ENCODE measurements around the gene IL4I1. TPM values are rescaled to one million over a fixed set of nuclear protein-coding genes. Genes with fewer than 3 reads are reported as not detected.

The IL4I1 gene
- total and polyA plus RNA-seq, 2 of the 8 experiments (the other 6 are each of a cell fraction or from before 2014, with no cell fraction given) = 0.41 to 0.76 TPM

- no peak overlapping the region for H2AFZ ChIP-seq (ENCODE audit: low read length)
- WGBS, 2 experiments (ENCODE audit: extremely low coverage in 1 of 2, insufficient coverage in 1 of 2, insufficient read length in 1 of 2, insufficient replicate concordance in 2 of 2, low coverage in 1 of 2, low lambda C conversion rate in 2 of 2, missing lambda C conversion rate in 1 of 2) = 75% methylated on average over 5 of the region's 5 CpGs; no CpG with 5 or more reads in 1 of the 2 experiments
- H3K4ac ChIP-seq (replicated peaks; ENCODE audit: insufficient read length, low read depth, low read length) = no peak overlapping the region
- no peak overlapping the region for H3K18ac ChIP-seq (ENCODE audit: extremely low read depth, low read length)
- no peak overlapping the region for H3K4me2 ChIP-seq (ENCODE audit: insufficient read depth in 1 of 2, low read depth in 2 of 2, low read length in 2 of 2)
- no peak overlapping the region for H2BK120ac ChIP-seq (replicated peaks; ENCODE audit: low read depth, low read length)
- peaks cover 0 to 3% (median 0%) of the 10 kb centered on the region in 4 experiments; a peak in 3 of 7 replicates for H3K4me1 ChIP-seq (replicated peaks in 1 of 4; ENCODE audit: control insufficient read depth in 3 of 4, insufficient read depth in 4 of 4, low read length in 3 of 4)
- H3K23me2 ChIP-seq (ENCODE audit: low read depth, low read length) = peaks cover 4% of the 10 kb centered on the region; the same call in 1 of the 2 replicates
- H3K9ac ChIP-seq (replicated peaks in 1 of 4; ENCODE audit: extremely low read depth in 1 of 4, low read depth in 3 of 4, low read length in 3 of 4) = no peak overlapping the region
- no peak overlapping the region for H4K8ac ChIP-seq (ENCODE audit: extremely low read depth, insufficient read depth, low read length)
- ChIA-PET POLR2A (ENCODE audit: partially characterized antibody) (interaction anchor here (1.1 to 3.3 kb wide), 4 partner anchors 9 to 27 kb away, joined by 3 to 12 read pairs (median 8); no protein-coding TSS in a partner anchor), CTCF (ENCODE audit: partially characterized antibody) (interaction anchor here (1.4 to 2.5 kb wide), 2 partner anchors 29 to 33 kb away, joined by 3 to 9 read pairs; partner anchors contain the start of gene FUZ)
- peaks cover 0 to 2% of the 10 kb centered on the region in 2 experiments for H4K20me1 ChIP-seq (replicated peaks in 1 of 2; ENCODE audit: control insufficient read depth in 1 of 2, insufficient read depth in 2 of 2, low read length in 2 of 2)
- H3K79me1 ChIP-seq (ENCODE audit: low read depth, low read length) = peaks cover 3% of the 10 kb centered on the region; the same call in 1 of the 2 replicates
- no peaks in the 10 kb centered on the region for H3K27me3 ChIP-seq (replicated peaks in 1 of 4; ENCODE audit: control insufficient read depth in 3 of 4, extremely low read depth in 1 of 4, insufficient read depth in 3 of 4, low read length in 3 of 4)
- no peak overlapping the region for H4K91ac ChIP-seq (replicated peaks; ENCODE audit: insufficient read length, low read length)
- H3K23ac ChIP-seq (ENCODE audit: insufficient read length) = no peak overlapping the region
- H4K5ac ChIP-seq (ENCODE audit: insufficient read length, low read depth, low read length) = no peak overlapping the region
- H3K36me3 ChIP-seq (ENCODE audit: control insufficient read depth in 2 of 4, insufficient read depth in 4 of 4, low read length in 3 of 4) = 0 out of 8 replicates have a peak, but pooled peaks cover 0 to 3% (median 0%) of the 10 kb centered on the region in 4 experiments
- H2BK12ac ChIP-seq (ENCODE audit: low read depth, low read length) = no peak overlapping the region
- H3K79me2 ChIP-seq (ENCODE audit: control insufficient read depth in 1 of 2, insufficient read depth in 2 of 2, low read length in 2 of 2) = peaks cover 0 to 3% of the 10 kb centered on the region in 2 experiments; a peak in 1 of 4 replicates
- H3K4me3 ChIP-seq (ENCODE audit: extremely low read depth in 1 of 4, insufficient read depth in 2 of 4, low read depth in 3 of 4, low read length in 4 of 4) = no peak overlapping the region
- no peak overlapping the region for H3K27ac ChIP-seq (ENCODE audit: low read depth, low read length)
- no peak overlapping the region for H2AK5ac ChIP-seq (ENCODE audit: low read depth, low read length)
- H3K9me3 ChIP-seq (ENCODE audit: insufficient read depth in 2 of 2, low read depth in 1 of 2, low read length in 1 of 2) = no peaks in the 10 kb centered on the region
- no peak overlapping the region for H3K14ac ChIP-seq (ENCODE audit: insufficient read length)
- no peak for TF ChIP-seq SUZ12 (IDR thresholded peaks at IDR 0.05; ENCODE audit: low read length)
- no peak overlapping the region for H2BK5ac ChIP-seq (ENCODE audit: low read depth, low read length)
- H3K56ac ChIP-seq (replicated peaks; ENCODE audit: insufficient read length, low read depth, low read length) = no peak overlapping the region
- FAIRE-seq = no peak
- no peak overlapping the region for H2BK20ac ChIP-seq (ENCODE audit: low read length)
- H2BK15ac ChIP-seq (ENCODE audit: low read length) = no peak overlapping the region
- no peak for DNase-seq (ENCODE audit: low read depth in 1 of 2, low spot score in 2 of 2)
These were observed 50.3 kb downstream of the IL4I1 start for GRCh38 chr19:49846408-49846807.

Measured in H1 (cell line).